Measurements from ENCODE around the gene CAMK2D.
"Not testable (repeated sequence)": the region's sequence is repeated elsewhere in the genome, so short reads cannot be mapped to it uniquely, and the experiment has no call there.

CAMK2D gene

DNA sequence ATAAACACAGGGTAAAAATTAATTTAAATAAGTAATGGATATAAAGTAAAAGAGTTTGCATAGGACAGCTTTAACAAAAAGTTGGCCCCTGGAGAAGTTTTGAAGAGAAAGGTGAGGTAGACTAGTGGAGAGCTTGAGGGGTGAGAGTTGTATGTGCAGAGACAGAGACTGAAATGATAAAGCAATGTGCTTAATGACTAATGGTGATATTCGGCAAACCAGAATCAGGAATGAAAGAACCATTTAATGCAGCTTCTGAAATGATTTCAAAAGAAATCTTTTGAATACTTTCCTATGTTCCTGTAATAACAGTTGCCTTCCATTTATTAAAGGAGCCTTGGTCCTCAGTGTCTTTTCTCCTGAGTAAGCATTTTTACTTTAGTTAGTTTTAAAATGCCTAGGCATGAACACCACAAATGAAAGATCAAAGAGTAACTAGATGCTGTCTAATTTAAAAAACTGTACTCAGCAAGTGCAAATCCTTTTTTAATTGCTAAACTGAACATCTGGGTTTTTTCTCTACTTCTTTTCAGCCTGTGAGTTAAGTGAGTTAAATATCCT, 28.5 kb downstream of the CAMK2D start:
- Mint-ChIP-seq H3K27ac (no peak overlapping the region), H3K4me3 (no peak overlapping the region), H3K36me3 (peaks cover 42% of the 10 kb centered on the region), H3K27me3 (no peaks in the 10 kb centered on the region), H3K4me1 (peaks cover 20% of the 10 kb centered on the region), H3K9me3 (no peaks in the 10 kb centered on the region)
- DNase-seq = no peak
- CTCF ChIA-PET = no interaction called here

DNA sequence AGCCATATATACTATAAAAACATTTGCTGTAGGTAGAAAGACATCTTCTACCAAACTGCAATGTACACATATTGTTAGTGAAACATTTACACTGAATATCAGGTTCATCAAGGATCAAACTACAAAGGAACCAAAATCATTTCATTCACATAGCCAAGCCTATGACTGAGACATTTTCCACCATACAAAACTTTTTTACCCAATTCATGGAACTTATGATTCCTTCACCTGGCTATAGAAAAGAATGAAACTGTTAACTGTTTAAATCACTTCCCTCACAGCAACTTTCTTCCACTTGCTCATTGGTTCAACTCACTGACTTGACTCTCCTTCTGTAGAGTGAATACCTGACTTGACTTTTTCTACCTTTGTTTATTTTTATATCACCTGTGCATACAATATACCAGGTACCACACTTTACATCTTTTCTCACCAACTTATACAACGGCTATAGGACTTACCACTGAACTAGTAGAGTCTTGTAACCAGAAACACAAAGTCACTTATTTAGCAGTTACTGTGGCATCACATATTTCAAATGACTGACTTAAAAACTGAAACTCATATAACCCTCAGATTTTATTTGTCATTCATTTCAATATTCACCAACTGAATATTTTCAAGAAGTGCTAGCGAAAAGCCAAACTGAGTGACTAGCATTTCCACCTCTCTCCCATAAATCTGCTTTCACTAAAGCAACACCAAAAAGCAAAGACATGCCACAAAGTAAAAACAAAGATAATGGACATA, 30.9 kb downstream of the CAMK2D start:
- peaks cover 32% of the 10 kb centered on the region for H3K36me3 Mint-ChIP-seq
- H3K27me3 Mint-ChIP-seq = no peaks in the 10 kb centered on the region
- no peak overlapping the region for H3K4me3 Mint-ChIP-seq
- H3K9me3 Mint-ChIP-seq = no peaks in the 10 kb centered on the region
- CTCF ChIA-PET = interaction anchor here (1.7 kb wide), 1 partner anchor 93 kb away, joined by 3 read pairs; no protein-coding TSS in a partner anchor
- no peak for DNase-seq
- peaks cover 35% of the 10 kb centered on the region for H3K4me1 Mint-ChIP-seq
- H3K27ac Mint-ChIP-seq = no peak overlapping the region

DNA sequence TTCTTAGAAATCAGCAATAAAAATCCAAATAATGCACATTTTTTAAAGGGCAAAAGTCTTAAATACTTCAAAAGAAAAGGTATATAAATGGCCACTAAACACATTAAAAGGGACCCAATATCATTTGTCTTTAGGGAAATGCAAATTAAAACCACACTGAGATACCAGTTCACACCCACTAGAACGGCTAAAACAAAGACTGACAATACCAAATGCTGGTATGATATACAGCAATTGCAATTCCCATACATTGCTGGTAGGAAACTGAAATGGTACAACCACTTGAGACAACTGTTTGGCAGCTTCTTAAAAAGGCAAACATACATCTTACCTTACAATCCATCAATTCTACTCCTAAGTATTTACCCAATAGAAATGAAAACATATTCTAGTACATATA, 33.7 kb downstream of the CAMK2D start:
- Mint-ChIP-seq H3K4me1 (peaks cover 27% of the 10 kb centered on the region), H3K27me3 (no peaks in the 10 kb centered on the region), H3K36me3 (peaks cover 17% of the 10 kb centered on the region), H3K27ac (no peak overlapping the region), H3K9me3 (no peaks in the 10 kb centered on the region), H3K4me3 (no peak overlapping the region)
- CTCF ChIA-PET = interaction anchor here (0.6 kb wide), 1 partner anchor 229 kb away, joined by 3 read pairs; no protein-coding TSS in a partner anchor
- DNase-seq = no peak

DNA sequence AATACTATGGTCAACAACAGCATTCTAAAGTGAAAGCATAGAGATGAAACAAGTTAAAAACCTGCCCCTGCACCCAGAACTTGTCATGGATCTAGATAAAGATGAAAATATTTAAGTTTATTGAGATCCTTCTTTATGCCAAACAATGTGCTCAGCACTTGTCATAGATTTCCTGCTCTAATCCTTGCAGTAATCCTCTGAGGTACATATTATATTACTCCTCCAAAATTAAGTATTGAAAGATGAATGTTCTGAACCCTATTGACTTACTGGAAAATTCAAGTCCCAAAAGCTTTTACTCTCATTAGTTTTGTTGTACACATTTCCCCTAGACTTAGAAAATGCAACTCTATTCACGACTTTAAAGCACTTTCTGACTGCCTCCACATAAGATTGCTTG, 35.6 kb downstream of the CAMK2D start:
- Mint-ChIP-seq H3K4me1 (peaks cover 23% of the 10 kb centered on the region), H3K27me3 (no peaks in the 10 kb centered on the region), H3K36me3 (peaks cover 16% of the 10 kb centered on the region), H3K9me3 (no peaks in the 10 kb centered on the region), H3K4me3 (no peak overlapping the region), H3K27ac (no peak overlapping the region)
- DNase-seq = no peak
- CTCF ChIA-PET = no interaction called here

DNA sequence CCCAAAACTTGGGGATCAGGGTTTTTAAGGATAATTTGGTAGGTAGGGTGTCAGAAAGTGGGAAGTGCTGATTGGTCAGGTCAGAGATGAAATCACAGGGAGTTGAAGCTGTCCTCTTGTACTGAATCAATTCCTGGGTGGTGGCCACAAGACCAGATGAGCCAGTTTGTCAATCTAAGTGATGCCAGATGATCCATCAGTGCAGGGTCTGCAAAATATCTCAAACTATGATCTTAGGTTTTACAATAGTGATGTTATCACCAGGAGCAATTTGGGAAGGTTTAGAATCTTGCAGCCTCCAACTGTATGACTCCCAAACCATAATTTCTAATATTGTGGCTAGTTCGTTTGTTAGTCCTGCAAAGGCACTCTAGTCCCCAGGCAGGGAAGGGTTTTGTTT, 43.3 kb downstream of the CAMK2D start:
- Mint-ChIP-seq H3K27ac (no peak overlapping the region), H3K9me3 (no peaks in the 10 kb centered on the region), H3K27me3 (no peaks in the 10 kb centered on the region), H3K36me3 (peaks cover 17% of the 10 kb centered on the region), H3K4me3 (no peak overlapping the region), H3K4me1 (no peaks in the 10 kb centered on the region)
- DNase-seq = no peak
- CTCF ChIA-PET = interaction anchor here (0.8 kb wide), 1 partner anchor 10 kb away, joined by 4 read pairs; no protein-coding TSS in a partner anchor

DNA sequence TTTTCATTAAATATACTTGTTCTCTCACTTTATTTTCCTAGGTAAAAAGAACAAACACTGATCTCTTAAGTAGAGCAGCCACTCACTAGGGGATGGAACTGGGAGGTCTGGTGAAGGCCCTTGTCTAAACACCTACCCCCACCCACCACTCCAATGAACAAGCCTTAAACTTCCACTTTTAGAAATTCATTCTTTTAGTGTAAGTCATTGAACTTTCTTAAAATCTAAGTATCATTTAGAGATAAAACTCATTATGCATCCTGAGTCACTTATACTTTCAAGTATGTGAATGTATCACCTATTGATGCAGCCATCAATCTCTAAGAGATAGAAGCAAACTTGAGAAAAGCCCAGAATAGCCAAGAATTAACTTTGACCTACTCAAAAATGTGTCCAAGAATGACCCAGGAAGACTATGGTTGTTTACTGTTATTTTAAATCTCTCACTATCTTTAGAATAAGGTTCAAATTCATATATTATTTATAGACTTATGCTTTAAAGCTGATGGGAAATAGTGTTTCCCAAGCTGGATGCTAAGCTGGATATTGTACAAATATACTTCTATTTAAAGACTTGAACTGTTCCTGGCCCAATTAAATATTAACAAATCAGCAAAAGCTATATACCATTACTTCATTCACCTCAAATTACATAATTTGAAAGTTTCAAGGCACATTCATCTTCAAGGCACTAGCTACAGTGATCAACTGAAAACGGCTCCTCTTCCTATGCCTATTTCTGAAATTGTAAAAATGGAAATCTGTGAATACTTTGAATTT, 49.5 kb downstream of the CAMK2D start:
- no peak for DNase-seq
- Mint-ChIP-seq H3K27me3 (no peaks in the 10 kb centered on the region), H3K27ac (no peak overlapping the region), H3K36me3 (peaks cover 18% of the 10 kb centered on the region), H3K4me1 (no peaks in the 10 kb centered on the region), H3K4me3 (no peak overlapping the region), H3K9me3 (no peaks in the 10 kb centered on the region)
- CTCF ChIA-PET = no interaction called here

DNA sequence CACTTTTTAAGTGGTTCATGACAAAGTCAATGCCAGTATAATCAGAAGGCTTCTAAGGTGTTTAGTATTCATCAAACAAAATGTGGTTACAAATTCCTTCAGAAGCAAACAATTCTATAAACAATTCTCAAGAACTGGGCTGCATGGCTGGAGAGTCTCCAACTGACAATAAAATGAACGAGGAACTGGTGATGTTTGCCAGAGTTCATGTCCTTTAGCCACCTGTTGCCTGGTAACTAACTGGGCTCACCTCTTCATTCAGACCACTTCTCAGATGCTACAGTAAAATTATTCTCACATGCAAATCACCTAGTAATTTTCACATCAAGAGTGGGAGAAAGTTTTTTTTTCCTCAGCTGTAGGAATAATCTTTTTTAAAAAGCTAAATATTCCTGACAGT, 53.3 kb downstream of the CAMK2D start:
- no peak overlapping the region for H3K27ac Mint-ChIP-seq
- peaks cover 9% of the 10 kb centered on the region for H3K36me3 Mint-ChIP-seq
- no peaks in the 10 kb centered on the region for H3K27me3 Mint-ChIP-seq

DNA sequence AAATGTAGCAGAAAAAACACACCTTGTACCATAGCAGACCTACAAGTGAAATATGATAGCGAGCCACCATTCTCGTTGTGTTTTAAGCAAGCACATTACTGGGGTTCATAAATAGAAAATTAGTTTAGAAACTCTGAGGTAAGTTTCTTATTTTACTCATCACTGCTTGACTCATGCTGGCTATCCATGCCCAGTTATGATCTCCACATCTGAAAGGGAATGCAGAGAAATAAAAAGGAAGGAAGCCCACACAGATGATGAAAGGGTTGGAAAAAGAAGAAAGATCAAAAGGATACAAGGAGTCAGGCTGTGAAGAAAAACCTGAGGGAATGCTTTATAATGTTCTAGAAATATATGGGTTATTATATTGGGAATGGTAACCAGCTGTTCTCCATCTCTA, 54.5 kb downstream of the CAMK2D start:
- Mint-ChIP-seq H3K27ac (no peak overlapping the region), H3K4me3 (no peak overlapping the region), H3K36me3 (peaks cover 11% of the 10 kb centered on the region), H3K9me3 (no peaks in the 10 kb centered on the region), H3K27me3 (no peaks in the 10 kb centered on the region), H3K4me1 (peaks cover 2% of the 10 kb centered on the region)
- DNase-seq = no peak
- CTCF ChIA-PET = no interaction called here

More for the DNA sequence above, 53.3 kb downstream of the CAMK2D start:
- Mint-ChIP-seq H3K4me3 (no peak overlapping the region), H3K9me3 (no peaks in the 10 kb centered on the region), H3K4me1 (peaks cover 2% of the 10 kb centered on the region)
- DNase-seq = no peak
- CTCF ChIA-PET = interaction anchor here (1.0 kb wide), 1 partner anchor 10 kb away, joined by 4 read pairs; no protein-coding TSS in a partner anchor

DNA sequence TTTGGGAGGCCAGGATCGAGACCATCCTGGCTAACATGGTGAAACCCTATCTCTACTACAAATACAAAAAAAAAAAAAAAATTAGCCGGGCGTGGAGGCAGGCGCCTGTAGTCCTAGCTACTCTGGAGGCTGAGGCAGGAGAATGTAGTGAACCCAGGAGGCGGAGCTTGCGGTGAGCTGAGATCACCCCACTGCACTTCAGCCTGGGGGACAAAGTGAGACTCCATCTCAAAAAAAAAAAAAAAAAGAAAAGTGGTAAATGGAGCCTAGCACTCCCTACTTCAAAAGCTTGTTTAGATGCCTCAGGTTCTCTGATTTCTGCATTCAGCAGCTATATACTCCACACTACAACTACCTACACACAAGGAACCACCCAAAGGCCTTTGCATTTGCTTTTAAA, 56.4 kb downstream of the CAMK2D start:
- H3K9me3 Mint-ChIP-seq, H3K4me3 Mint-ChIP-seq, H3K27ac Mint-ChIP-seq, H3K4me1 Mint-ChIP-seq, CTCF ChIA-PET, DNase-seq, H3K27me3 Mint-ChIP-seq: not testable (repeated sequence)
- H3K36me3 Mint-ChIP-seq = peaks cover 14% of the 10 kb centered on the region

DNA sequence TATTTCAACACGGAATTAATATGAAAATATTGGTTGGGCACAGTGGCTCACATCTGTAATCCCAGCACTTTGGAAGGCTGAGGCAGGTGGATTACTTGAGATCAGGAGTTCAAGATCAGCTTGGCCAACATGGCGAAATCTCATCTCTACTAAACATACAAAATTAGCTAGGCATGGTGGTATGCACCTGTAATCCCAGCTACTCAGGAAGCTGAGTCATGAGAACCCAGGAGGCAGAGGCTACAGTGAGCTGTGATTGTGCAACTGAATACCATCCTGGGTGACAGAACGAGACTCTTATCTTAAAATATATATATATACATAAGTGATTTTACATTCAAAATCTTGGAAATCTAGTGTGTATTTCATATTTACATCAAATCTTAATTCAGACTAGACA, 58.9 kb downstream of the CAMK2D start:
- not testable (repeated sequence) for H3K4me1 Mint-ChIP-seq, H3K27me3 Mint-ChIP-seq, H3K9me3 Mint-ChIP-seq, H3K4me3 Mint-ChIP-seq, H3K27ac Mint-ChIP-seq, DNase-seq
- CTCF ChIA-PET = interaction anchor here (0.7 to 1.4 kb wide), 2 partner anchors 18 to 65 kb away, joined by 3 to 4 read pairs; no protein-coding TSS in a partner anchor
- H3K36me3 Mint-ChIP-seq = peaks cover 11% of the 10 kb centered on the region

DNA sequence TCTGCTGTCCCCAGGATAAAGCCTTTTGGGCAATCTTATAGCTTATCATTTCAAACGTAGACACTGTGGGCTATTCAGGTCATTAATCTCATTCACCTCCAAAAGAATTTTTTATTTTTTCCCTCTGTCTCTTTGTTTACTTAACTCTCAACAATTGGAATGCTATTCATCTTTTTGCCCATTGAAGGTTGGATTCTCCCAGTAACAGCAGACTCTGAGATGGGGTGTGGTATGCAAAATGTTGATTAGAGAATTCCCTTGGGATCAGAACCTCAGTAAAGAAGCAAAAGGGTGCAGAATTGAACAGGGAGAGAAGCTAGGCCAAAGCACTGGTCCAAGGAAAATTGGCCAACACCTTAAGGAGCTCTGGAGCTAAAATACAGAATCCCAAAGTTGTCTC, 60.4 kb downstream of the CAMK2D start:
- Mint-ChIP-seq H3K27ac (no peak overlapping the region), H3K36me3 (peaks cover 10% of the 10 kb centered on the region), H3K4me3 (no peak overlapping the region), H3K4me1 (peaks cover 2% of the 10 kb centered on the region), H3K9me3 (no peaks in the 10 kb centered on the region), H3K27me3 (no peaks in the 10 kb centered on the region)
- no peak for DNase-seq
- CTCF ChIA-PET = interaction anchor here (1.0 kb wide), 1 partner anchor 28 kb away, joined by 3 read pairs; no protein-coding TSS in a partner anchor

DNA sequence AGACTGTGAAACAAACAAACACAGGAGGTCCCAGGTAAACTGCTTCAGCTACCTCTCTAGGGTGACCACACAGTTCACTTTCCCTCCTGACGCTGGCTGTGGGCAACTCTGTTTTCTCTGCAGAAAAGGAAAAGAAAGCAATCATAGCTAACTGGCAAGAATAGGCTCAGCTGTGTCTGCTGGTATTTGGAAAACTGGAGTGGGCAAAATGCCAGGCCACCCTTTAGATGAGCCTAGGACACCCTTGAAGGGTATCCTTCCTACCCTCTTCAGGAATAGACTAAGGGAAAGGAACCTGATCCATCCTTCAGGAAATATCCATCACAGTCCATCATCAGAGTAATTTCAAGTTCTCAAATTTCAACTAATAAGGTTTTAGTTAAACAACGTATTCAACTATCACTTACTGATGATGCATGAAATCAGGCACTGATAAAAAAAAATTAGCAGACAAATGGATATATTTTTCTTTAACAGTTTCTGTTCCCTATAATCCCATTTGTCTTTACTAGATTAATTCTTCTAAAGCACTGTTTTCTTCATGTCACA, 60.9 kb downstream of the CAMK2D start:
- H3K4me3 Mint-ChIP-seq = no peak overlapping the region
- peaks cover 10% of the 10 kb centered on the region for H3K36me3 Mint-ChIP-seq
- no peaks in the 10 kb centered on the region for H3K27me3 Mint-ChIP-seq
- H3K4me1 Mint-ChIP-seq = peaks cover 2% of the 10 kb centered on the region
- DNase-seq = no peak
- H3K9me3 Mint-ChIP-seq = no peaks in the 10 kb centered on the region
- no peak overlapping the region for H3K27ac Mint-ChIP-seq
- CTCF ChIA-PET = interaction anchor here (1.0 kb wide), 1 partner anchor 27 kb away, joined by 3 read pairs; no protein-coding TSS in a partner anchor

DNA sequence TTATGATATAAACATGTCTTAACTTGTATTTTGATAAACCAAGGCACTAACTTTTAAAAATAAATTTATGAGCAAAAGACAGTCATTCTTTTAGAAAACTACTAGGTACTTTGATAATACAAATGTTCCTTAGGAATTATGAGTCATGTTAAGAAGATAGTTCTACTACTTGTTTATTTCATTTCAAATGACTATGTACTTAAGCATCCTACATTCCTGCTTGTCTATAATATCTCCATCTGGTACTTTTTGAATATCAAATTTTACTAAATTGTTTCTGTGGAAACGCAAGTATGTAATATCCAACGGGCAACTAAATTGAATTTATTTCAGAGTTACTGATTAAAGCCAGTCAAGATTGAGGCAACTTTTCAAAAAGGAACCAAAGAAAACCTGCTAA, 61.8 kb downstream of the CAMK2D start:
- Mint-ChIP-seq H3K9me3 (no peaks in the 10 kb centered on the region), H3K27me3 (no peaks in the 10 kb centered on the region), H3K27ac (no peak overlapping the region), H3K36me3 (peaks cover 10% of the 10 kb centered on the region), H3K4me1 (no peaks in the 10 kb centered on the region), H3K4me3 (no peak overlapping the region)
- CTCF ChIA-PET = no interaction called here
- no peak for DNase-seq

DNA sequence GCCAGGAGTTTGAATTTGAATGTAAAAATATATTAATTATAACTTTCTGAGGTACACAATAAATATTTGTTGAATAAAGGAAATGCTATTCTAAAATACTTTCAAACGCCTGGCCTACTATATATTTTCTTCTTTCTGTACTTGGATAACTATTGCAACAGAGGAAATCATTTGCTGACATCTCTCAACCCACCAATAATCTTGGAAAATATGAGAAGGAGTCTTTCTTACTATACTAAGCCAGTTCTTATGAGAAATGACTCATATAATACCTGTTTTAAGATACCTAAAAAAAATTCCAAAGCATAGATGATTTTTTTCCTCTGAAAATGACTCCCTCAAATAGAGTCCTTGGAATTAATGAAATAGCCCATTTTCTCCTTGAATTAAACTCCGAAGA, 64.1 kb downstream of the CAMK2D start:
- no peaks in the 10 kb centered on the region for H3K27me3 Mint-ChIP-seq
- DNase-seq = no peak
- peaks cover 7% of the 10 kb centered on the region for H3K36me3 Mint-ChIP-seq
- no peaks in the 10 kb centered on the region for H3K9me3 Mint-ChIP-seq
- no peak overlapping the region for H3K4me3 Mint-ChIP-seq
- peaks cover 14% of the 10 kb centered on the region for H3K4me1 Mint-ChIP-seq
- CTCF ChIA-PET = no interaction called here
- no peak overlapping the region for H3K27ac Mint-ChIP-seq

All from activated naive CD4-positive, alpha-beta T cell treated with anti-CD3 and anti-CD28 coated beads, Interleukin-2, amount 10 ng/mL, durations not matched to agents 7 days and 5 days (primary cell).